Naive thymus-derived CD4-positive, alpha-beta T cell (primary cell): ENCODE results near the gene ACTRT3. TPM values are rescaled to one million over a fixed set of nuclear protein-coding genes. Genes with fewer than 3 reads are reported as not detected.

ENCODE experiments used
- ATAC-seq: fragments of 150-1000 bp; cut with Tn5 transposase; 2 replicates; pipeline ENCODE4 v1.10.0; 2021; ENCODE audit warnings: mild to moderate bottlenecking, moderate library complexity
- CTCF ChIA-PET: fragments of 350-600 bp; sonication (Branson Sonifier 250); formaldehyde crosslinking; loops from one replicate; lab custom pipeline; 2021; ENCODE audit warnings: antibody characterized with exemption; lab: Charles Lee
- POLR2A ChIA-PET: fragments of 350-600 bp; sonication (Branson Sonifier 250); formaldehyde crosslinking; loops from one replicate; lab custom pipeline; 2021; ENCODE audit warnings: antibody characterized with exemption, inconsistent platforms; lab: Charles Lee
- DNase-seq, 9 donors: peaks; one replicate each; pipeline versions ENCODE4 v3.0.0 to v3.0.0-alpha.2; 2020 to 2022; ENCODE audit warnings: mixed read lengths in 1 of 9
- H3K27ac ChIP-seq: one replicate; pipeline ENCODE4 v1.7.0; 2013; ENCODE audit warnings: mild to moderate bottlenecking, low read depth, low read length, moderate library complexity
- H3K27me3 ChIP-seq, 2 donors: one replicate each; pipeline ENCODE4 v1.7.0; 2013; ENCODE audit warnings: low read length in 2 of 2, mild to moderate bottlenecking in 2 of 2, moderate library complexity in 2 of 2; ENCODE audit not compliant: control insufficient read depth in 2 of 2, insufficient read depth in 2 of 2
- H3K36me3 ChIP-seq, 3 experiments: 1 replicate in 2 of 3; 2 replicates in 1 of 3; pipeline ENCODE4 v1.7.0; 2013; ENCODE audit warnings: low read length in 3 of 3, mild to moderate bottlenecking in 3 of 3, moderate library complexity in 1 of 3; ENCODE audit not compliant: insufficient read depth in 3 of 3, control insufficient read depth in 2 of 3
- H3K4me1 ChIP-seq, 2 donors: one replicate each; pipeline ENCODE4 v1.7.0; 2013; ENCODE audit warnings: low read length in 2 of 2, mild to moderate bottlenecking in 2 of 2, moderate library complexity in 1 of 2; ENCODE audit not compliant: control insufficient read depth in 2 of 2, insufficient read depth in 2 of 2
- H3K4me3 ChIP-seq: 2 replicates; pipeline ENCODE4 v1.7.0; 2013; ENCODE audit warnings: mild to moderate bottlenecking, low read length
- H3K9me3 ChIP-seq, 3 experiments: 1 replicate in 2 of 3; 2 replicates in 1 of 3; pipeline ENCODE4 v1.7.0; 2013; ENCODE audit warnings: low read length in 3 of 3; ENCODE audit not compliant: control insufficient read depth in 2 of 3
- H3K27ac Mint-ChIP-seq, 9 donors: one replicate each; pipeline ENCODE4 v1.8.0; 2020 to 2022; ENCODE audit warnings: mixed read lengths in 9 of 9, mild to moderate bottlenecking in 8 of 9, moderate library complexity in 5 of 9, inconsistent platforms in 2 of 9
- H3K27me3 Mint-ChIP-seq, 5 donors: one replicate each; pipeline ENCODE4 v1.8.0; 2021 to 2022; ENCODE audit warnings: mixed read lengths in 5 of 5, mild to moderate bottlenecking in 1 of 5
- H3K36me3 Mint-ChIP-seq, 5 donors: one replicate each; pipeline ENCODE4 v1.8.0; 2020 to 2022; ENCODE audit warnings: mixed read lengths in 5 of 5, mild to moderate bottlenecking in 3 of 5, inconsistent platforms in 1 of 5
- H3K4me1 Mint-ChIP-seq, 7 donors: one replicate each; pipeline ENCODE4 v1.8.0; 2020 to 2022; ENCODE audit warnings: mixed read lengths in 7 of 7, mild to moderate bottlenecking in 3 of 7, inconsistent platforms in 1 of 7
- H3K4me3 Mint-ChIP-seq, 10 donors: one replicate each; pipeline ENCODE4 v1.8.0; 2020 to 2022; ENCODE audit warnings: mild to moderate bottlenecking in 10 of 10, mixed read lengths in 10 of 10, moderate library complexity in 6 of 10, inconsistent platforms in 2 of 10
- H3K9me3 Mint-ChIP-seq, 11 donors: one replicate each; pipeline ENCODE4 v1.8.0; 2020 to 2022; ENCODE audit warnings: mixed read lengths in 11 of 11, mild to moderate bottlenecking in 4 of 11, inconsistent platforms in 1 of 11, moderate library complexity in 1 of 11
- intact Hi-C, 2 donors: fragments of 100-400 bp; cut with micrococcal nuclease; formaldehyde crosslinking; loops; one replicate each; pipeline ENCODE4 v1.15.1; 2023
- polyA plus RNA-seq, 2 donors: library from polyadenylated mRNA; unstranded; fragments of 300-500 nt; fragmentation: Illumina TruSeq; gene quantifications; one replicate each; pipeline ENCODE4 v1.2.3, GENCODE V29; 2021
- total RNA-seq, 6 experiments: library from RNA in 5 of 6; stranded (reverse) in 5 of 6; gene quantifications; 1 replicate in 5 of 6; 2 replicates in 1 of 6; pipeline ENCODE4 v1.2.3 and lab custom pipeline; 2021 to 2026

ACTRT3 gene
- total and polyA plus RNA-seq, 7 experiments from 2014 or later: 0.32 to 0.36 TPM; not detected in 5

GRCh38 chr3:169812332-169813235, 43.2 kb upstream of the ACTRT3 start, which contains the start of the genes LRRC34 and LRRIQ4:
LRRC34 (minus strand) TSS chr3:169812904; CDS start chr3:169812548, 356 bp downstream.
LRRIQ4 (plus strand) TSS chr3:169812870; CDS start chr3:169821922, 9,052 bp downstream.
- Histone ChIP-seq H3K27ac (peak within 1 kb of the TSS; percentile 59), H3K27me3 (no peaks in the 10 kb centered on the region), H3K4me1 (peaks cover 4 to 6% of the 10 kb centered on the region in 2 donors), H3K4me3 (peak within 1 kb of the TSS; percentile 85), H3K36me3 (peaks cover 0 to 6% (median 0%) of the 10 kb centered on the region in 3 experiments), H3K9me3 (no peaks in the 10 kb centered on the region)
- peaks cover 21 to 40% (median 25%) of the 10 kb centered on the region in 7 donors for H3K4me1 Mint-ChIP-seq
- CTCF ChIA-PET: interaction anchor here (0.5 to 0.7 kb wide), 2 partner anchors 39 to 58 kb away, joined by 3 read pairs; no protein-coding TSS in a partner anchor
- peaks cover 0 to 18% (median 2%) of the 10 kb centered on the region in 5 donors for H3K27me3 Mint-ChIP-seq
- POLR2A ChIA-PET: interaction anchor here (1.3 to 1.6 kb wide), 3 partner anchors 40 to 155 kb away, joined by 3 to 11 read pairs (median 5); partner anchors contain the start of gene MYNN
- peaks cover 0 to 22% (median 9%) of the 10 kb centered on the region in 11 donors for H3K9me3 Mint-ChIP-seq
- intact Hi-C loops: loop anchor here (1.0 to 5.0 kb wide), 16 partner anchors 14 to 1096 kb away; partner anchors contain the start of genes GPR160 (in 2 of the 2), MYNN (in 2 of the 2), PHC3 (in 2 of the 2) and RPL22L1 (in 2 of the 2)
- ATAC-seq: peak; percentile 72
- peaks cover 0 to 10% (median 4%) of the 10 kb centered on the region in 5 donors for H3K36me3 Mint-ChIP-seq
- peak; percentile 43 to 72 (median 52) for DNase-seq
- H3K4me3 Mint-ChIP-seq: peak within 1 kb of the TSS; percentile 79 to 91 (median 86)
- H3K27ac Mint-ChIP-seq: peak within 1 kb of the TSS; percentile 3 to 92 (median 71)

- Histone ChIP-seq H3K4me1 (peaks cover 4 to 6% of the 10 kb centered on the region in 2 donors), H3K36me3 (peaks cover 0 to 6% (median 0%) of the 10 kb centered on the region in 3 experiments), H3K27me3 (no peaks in the 10 kb centered on the region), H3K4me3 (peak overlapping the region; percentile 85), H3K9me3 (no peaks in the 10 kb centered on the region), H3K27ac (peak overlapping the region; percentile 59)
- Mint-ChIP-seq H3K4me3 (peak overlapping the region; percentile 79 to 91 (median 86)), H3K9me3 (peaks cover 0 to 17% (median 9%) of the 10 kb centered on the region in 11 donors), H3K27me3 (peaks cover 0 to 10% (median 0%) of the 10 kb centered on the region in 5 donors), H3K36me3 (peaks cover 0 to 10% (median 4%) of the 10 kb centered on the region in 5 donors), H3K4me1 (peaks cover 21 to 40% (median 25%) of the 10 kb centered on the region in 7 donors), H3K27ac (peak overlapping the region in 4 of 9 donors; percentile 38 to 88 (median 58))
- DNase-seq (peak in 5 of 9 donors; percentile 10 to 27 (median 17)), ATAC-seq (peak; percentile 19)
- intact Hi-C loops: loop anchor here (1.0 to 5.0 kb wide), 11 partner anchors 13 to 1097 kb away; partner anchors contain the start of genes GPR160 (in 2 of the 2), PHC3 (in 2 of the 2), EIF5A2 (in 1 of the 2) and MYNN (in 1 of the 2)
- ChIA-PET CTCF (interaction anchor here (0.7 kb wide), 1 partner anchor 38 kb away, joined by 3 read pairs; no protein-coding TSS in a partner anchor), POLR2A (interaction anchor here (1.3 to 1.6 kb wide), 3 partner anchors 39 to 155 kb away, joined by 3 to 11 read pairs (median 5); partner anchors contain the start of gene MYNN)
Observed at GRCh38 chr3:169811631-169812331, 42.4 kb upstream of the ACTRT3 start.

GRCh38 chr3:169809230-169809795, 40.0 kb upstream of the ACTRT3 start:
- peak overlapping the region in 1 of 10 donors; percentile 62 for H3K4me3 Mint-ChIP-seq
- Histone ChIP-seq H3K27ac (no peak overlapping the region), H3K4me3 (no peak overlapping the region), H3K9me3 (no peaks in the 10 kb centered on the region), H3K36me3 (peaks cover 0 to 6% (median 0%) of the 10 kb centered on the region in 3 experiments), H3K4me1 (peaks cover 4 to 6% of the 10 kb centered on the region in 2 donors), H3K27me3 (no peaks in the 10 kb centered on the region)
- H3K36me3 Mint-ChIP-seq: peaks cover 0 to 4% (median 0%) of the 10 kb centered on the region in 5 donors
- peak overlapping the region in 1 of 9 donors; percentile 77 for H3K27ac Mint-ChIP-seq
- POLR2A ChIA-PET: interaction anchor here (0.9 to 2.3 kb wide), 2 partner anchors 36 to 42 kb away, joined by 4 to 7 read pairs; partner anchors contain the start of gene MYNN
- ATAC-seq (no peak), DNase-seq (no peak)
- peaks cover 20 to 38% (median 24%) of the 10 kb centered on the region in 7 donors for H3K4me1 Mint-ChIP-seq
- H3K9me3 Mint-ChIP-seq: no peaks in the 10 kb centered on the region
- intact Hi-C loops: no loop called here
- H3K27me3 Mint-ChIP-seq: peaks cover 0 to 4% (median 0%) of the 10 kb centered on the region in 5 donors
- CTCF ChIA-PET: interaction anchor here (0.6 kb wide), 3 partner anchors 16 to 277 kb away, joined by 3 to 4 read pairs (median 3); no protein-coding TSS in a partner anchor

- Histone ChIP-seq H3K9me3 (no peaks in the 10 kb centered on the region), H3K4me3 (no peak overlapping the region), H3K4me1 (no peaks in the 10 kb centered on the region), H3K36me3 (no peaks in the 10 kb centered on the region), H3K27me3 (no peaks in the 10 kb centered on the region), H3K27ac (no peak overlapping the region)
- peaks cover 0 to 4% (median 0%) of the 10 kb centered on the region in 5 donors for H3K27me3 Mint-ChIP-seq
- H3K27ac Mint-ChIP-seq: no peak overlapping the region
- H3K36me3 Mint-ChIP-seq: peaks cover 0 to 6% (median 0%) of the 10 kb centered on the region in 5 donors
- H3K4me3 Mint-ChIP-seq: no peak overlapping the region
- ATAC-seq (no peak), DNase-seq (no peak)
- peaks cover 0 to 12% (median 4%) of the 10 kb centered on the region in 7 donors for H3K4me1 Mint-ChIP-seq
- intact Hi-C loops: no loop called here
- POLR2A ChIA-PET: interaction anchor here (0.6 kb wide), 1 partner anchor 115 kb away, joined by 3 read pairs; no protein-coding TSS in a partner anchor
- CTCF ChIA-PET: no interaction called here
- H3K9me3 Mint-ChIP-seq: no peaks in the 10 kb centered on the region
Observed at GRCh38 chr3:169804681-169805080, 35.3 kb upstream of the ACTRT3 start.

GRCh38 chr3:169792359-169792758, 23.0 kb upstream of the ACTRT3 start:
- Mint-ChIP-seq H3K9me3 (no peaks in the 10 kb centered on the region), H3K36me3 (peaks cover 0 to 29% (median 0%) of the 10 kb centered on the region in 5 donors), H3K27me3 (no peaks in the 10 kb centered on the region), H3K27ac (peak overlapping the region in 1 of 9 donors; percentile 20), H3K4me1 (peaks cover 0 to 16% (median 0%) of the 10 kb centered on the region in 7 donors), H3K4me3 (no peak overlapping the region)
- ChIA-PET POLR2A (no interaction called here), CTCF (no interaction called here)
- DNase-seq: no peak
- Histone ChIP-seq H3K27me3 (no peaks in the 10 kb centered on the region), H3K27ac (no peak overlapping the region), H3K4me3 (no peak overlapping the region), H3K36me3 (peaks cover 0 to 6% (median 0%) of the 10 kb centered on the region in 3 experiments), H3K9me3 (no peaks in the 10 kb centered on the region), H3K4me1 (no peaks in the 10 kb centered on the region)
- no peak for ATAC-seq
- intact Hi-C loops: no loop called here
